Spleen (tissue), 11 donors: ENCODE data around the gene CYP3A4. TPM values are rescaled to one million over a fixed set of nuclear protein-coding genes. Genes with fewer than 3 reads are reported as not detected.
"Not testable (repeated sequence)": the region's sequence is repeated elsewhere in the genome, so short reads cannot be mapped to it uniquely, and the experiment has no call there.

ENCODE experiments used
- DNase-seq: peaks from one replicate; pipeline ENCODE4 v3.0.0-alpha.2; 2020
- H3K27ac ChIP-seq, 8 donors: fragments of 200-600 bp; sonication (generic) in 7 of 8; 1 replicate in 4 of 8; 2 replicates in 4 of 8; pipeline versions ENCODE4 v1.5.0 to v1.8.0; 2016 to 2021; ENCODE audit warnings: inconsistent platforms in 4 of 8, mild to moderate bottlenecking in 4 of 8, moderate library complexity in 1 of 8
- H3K27me3 ChIP-seq, 7 donors: fragments of 200-600 bp; sonication (generic) in 6 of 7; replicated peaks in 1 of 7; 1 replicate in 4 of 7; 2 replicates in 3 of 7; pipeline versions ENCODE4 v1.5.0 to v1.8.0; 2016 to 2021; ENCODE audit warnings: inconsistent platforms in 3 of 7, mild to moderate bottlenecking in 1 of 7
- H3K36me3 ChIP-seq, 6 donors: fragments of 200-600 bp; sonication (generic) in 5 of 6; 1 replicate in 4 of 6; 2 replicates in 2 of 6; pipeline versions ENCODE4 v1.5.0 to v1.8.0; 2016 to 2021; ENCODE audit warnings: inconsistent platforms in 2 of 6
- H3K4me1 ChIP-seq, 6 donors: fragments of 200-600 bp; sonication (generic) in 5 of 6; 1 replicate in 3 of 6; 2 replicates in 3 of 6; pipeline versions ENCODE4 v1.5.0 to v1.8.0; 2016 to 2021; ENCODE audit warnings: inconsistent platforms in 3 of 6
- H3K4me3 ChIP-seq, 8 donors: fragments of 200-600 bp; sonication (generic) in 7 of 8; 1 replicate in 4 of 8; 2 replicates in 4 of 8; pipeline versions ENCODE4 v1.5.0 to v1.8.0; 2016 to 2021; ENCODE audit warnings: inconsistent platforms in 4 of 8, mild to moderate bottlenecking in 4 of 8, moderate library complexity in 2 of 8
- H3K9me3 ChIP-seq, 8 donors: fragments of 200-600 bp; sonication (generic) in 7 of 8; 1 replicate in 4 of 8; 2 replicates in 4 of 8; pipeline versions ENCODE4 v1.5.0 to v1.8.0; 2016 to 2021; ENCODE audit warnings: inconsistent platforms in 4 of 8
- POLR2A ChIP-seq, 3 donors: fragments of 450-650 bp; IDR thresholded peaks; one replicate each; pipeline ENCODE4 v1.5.1; 2017; ENCODE audit warnings: antibody characterized with exemption in 3 of 3, mild to moderate bottlenecking in 1 of 3
- POLR2AphosphoS5 ChIP-seq, 3 donors: sonication (generic); formaldehyde crosslinking; IDR thresholded peaks; one replicate each; pipeline ENCODE4 v1.5.1; 2017; ENCODE audit warnings: antibody characterized with exemption in 3 of 3
- WGBS, 5 donors: extraction: QIAGEN DNeasy Blood & Tissue Kit in 3 of 5; methylation state at CpG; one replicate each; pipeline versions ENCODE4 v1.1.5 to v1.1.7; 2013 to 2018; 5-methylcytosine and 5-hydroxymethylcytosine counted together
- intact Hi-C: fragments of 100-400 bp; cut with DNase I; formaldehyde crosslinking; loops from one replicate; pipeline ENCODE4 v1.15.0; 2023; ENCODE audit warnings: low total_unique reads
- polyA plus RNA-seq, 3 donors: library from polyadenylated mRNA; stranded (reverse); fragments of 200-250 nt; gene quantifications; one replicate each; pipeline ENCODE4 v1.2.1, GENCODE V29; 2013
- total RNA-seq, 7 donors: library from RNA; depleted of rRNA in 3 of 7; stranded (reverse); fragments of >200 nt in 3 of 7; fragmentation: NEBNext Ultra II Directional in 4 of 7; extraction: Animal tissue kit (Norgen Biotek cat#: 25700) in 4 of 7; gene quantifications; one replicate each; pipeline versions ENCODE4 v1.1.0 to v1.2.1, GENCODE V29; 2016 to 2021
- TF ChIP-seq, protein P1 (sequence below), 11 experiments: fragments of 200-600 bp in 7 of 11; fragments of 450-650 bp in 4 of 11; sonication (generic) in 4 of 11; IDR thresholded peaks in 8 of 11; conservative IDR thresholded peaks in 3 of 11; 1 replicate in 7 of 11; 2 replicates in 4 of 11; pipeline versions ENCODE4 v1.4.0 to v1.8.0; 2016 to 2021; ENCODE audit warnings: antibody characterized with exemption in 11 of 11, inconsistent platforms in 4 of 11, mild to moderate bottlenecking in 1 of 11
- donor health status: healthy with polysubstance abuse.
- donor health status: DM: no; HTN: no; CAD: no; lungs with moderate emphysema.
- donor health status: DM: no; HTN: no; CAD: no.
- donor health status: Bipolar disorder and iron deficiency.
- donor health status: healthy.
- donor health status: DM: no; HTN: no; CAD: no.
- donor health status: DM: yes; HTN: yes; CAD: no.

CYP3A4 gene
- total and polyA plus RNA-seq, 10 donors = not detected

DNA sequence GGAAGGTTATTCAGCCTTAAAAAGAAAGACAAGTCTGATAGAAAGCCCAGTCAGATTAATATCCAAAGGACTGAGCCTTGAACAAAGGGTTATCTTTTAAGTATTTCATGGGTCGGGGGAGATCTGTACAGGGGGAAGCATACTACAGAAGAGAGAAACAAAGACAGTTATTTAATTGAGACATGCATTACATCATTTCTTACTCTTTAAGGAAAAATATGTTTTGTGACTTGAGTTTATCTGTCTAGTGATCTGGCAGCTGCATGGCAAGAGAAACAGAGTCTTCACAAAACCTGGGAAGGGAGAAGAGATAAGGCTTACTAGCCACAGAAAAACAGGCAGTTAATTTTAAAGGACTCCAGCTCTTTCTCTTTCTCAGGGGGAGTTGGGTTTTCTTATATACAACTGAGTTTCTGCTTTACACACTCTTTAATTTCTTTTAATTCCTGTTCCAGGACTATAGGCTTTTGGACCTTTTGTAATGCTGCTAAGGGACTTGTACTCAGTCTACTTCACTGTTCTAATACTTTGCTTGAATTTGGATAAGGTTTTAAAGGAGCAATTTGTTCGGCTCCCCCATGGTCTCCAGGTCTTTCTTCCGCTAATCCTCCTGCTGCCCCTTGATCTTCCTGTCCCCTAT lies 23.0 kb upstream of the CYP3A4 start:
- H3K9me3 ChIP-seq = peaks cover 0 to 21% (median 4%) of the 10 kb centered on the region in 8 donors
- no peak for TF ChIP-seq POLR2A (IDR thresholded peaks at IDR 0.05)
- no peak for TF ChIP-seq POLR2AphosphoS5 (IDR thresholded peaks at IDR 0.05)
- 75 to 82% (median 81%) methylated on average over 3 of the region's 3 CpGs for WGBS, 5 donors
- H3K4me3 ChIP-seq = no peak overlapping the region
- H3K36me3 ChIP-seq = no peaks in the 10 kb centered on the region
- no peaks in the 10 kb centered on the region for H3K4me1 ChIP-seq
- intact Hi-C loops = no loop called here
- no peak for DNase-seq
- H3K27ac ChIP-seq = no peak overlapping the region
- peaks cover 0 to 40% (median 0%) of the 10 kb centered on the region in 7 donors for H3K27me3 ChIP-seq

DNA sequence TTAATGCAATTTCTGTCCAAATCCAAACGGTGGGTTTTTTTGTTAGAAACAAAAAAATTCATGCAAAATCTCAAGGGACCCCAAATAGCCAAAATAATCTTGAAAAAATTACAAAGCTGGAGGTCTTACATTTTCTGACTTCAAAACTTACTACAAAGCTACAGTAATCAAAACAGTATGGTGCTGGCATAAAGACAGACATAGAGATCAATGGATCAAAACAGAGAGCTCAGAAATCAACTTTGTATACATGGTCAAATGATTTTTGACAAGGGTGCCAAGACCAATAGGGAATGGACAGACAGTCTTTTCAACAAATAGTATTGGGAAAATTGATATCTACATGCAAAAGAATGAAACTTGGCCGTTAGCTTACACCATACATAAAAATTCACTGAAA lies 21.7 kb upstream of the CYP3A4 start:
- WGBS, 5 donors = 76 to 88% (median 81%) methylated on average over 2 of the region's 2 CpGs
- H3K27ac ChIP-seq = no peak overlapping the region

DNA sequence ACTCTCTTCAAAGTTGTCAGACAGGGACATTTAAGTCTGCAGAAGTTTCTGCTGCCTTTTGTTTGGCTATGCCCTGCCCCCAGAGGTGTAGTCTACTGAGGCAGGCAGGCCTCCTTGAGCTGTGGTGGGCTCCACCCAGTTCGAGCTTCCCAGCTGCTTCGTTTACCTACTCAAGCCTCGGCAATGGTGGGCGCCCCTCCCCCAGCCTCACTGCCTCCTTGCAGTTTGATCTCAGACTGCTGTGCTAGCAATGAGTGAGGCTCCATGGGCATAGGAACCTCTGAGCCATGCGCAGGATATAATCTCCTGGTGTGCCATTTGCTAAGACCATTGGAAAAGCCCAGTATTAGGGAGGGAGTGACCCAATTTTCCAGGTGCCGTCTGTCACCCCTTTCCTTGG lies 19.1 kb upstream of the CYP3A4 start:
- 79 to 93% (median 89%) methylated on average over 5 to 6 of the region's 6 CpGs for WGBS, 5 donors
- intact Hi-C loops, H3K4me3 ChIP-seq, H3K4me1 ChIP-seq, H3K36me3 ChIP-seq, H3K27ac ChIP-seq, DNase-seq: not testable (repeated sequence)
- Histone ChIP-seq H3K9me3 (peaks cover 0 to 21% (median 4%) of the 10 kb centered on the region in 8 donors), H3K27me3 (peaks cover 0 to 32% (median 0%) of the 10 kb centered on the region in 7 donors)

More for the DNA sequence above, 21.7 kb upstream of the CYP3A4 start:
- H3K36me3 ChIP-seq = no peaks in the 10 kb centered on the region
- H3K4me1 ChIP-seq = no peaks in the 10 kb centered on the region
- TF ChIP-seq POLR2A (IDR thresholded peaks at IDR 0.05) (no peak), POLR2AphosphoS5 (IDR thresholded peaks at IDR 0.05) (no peak)
- TF ChIP-seq, protein P1, sequence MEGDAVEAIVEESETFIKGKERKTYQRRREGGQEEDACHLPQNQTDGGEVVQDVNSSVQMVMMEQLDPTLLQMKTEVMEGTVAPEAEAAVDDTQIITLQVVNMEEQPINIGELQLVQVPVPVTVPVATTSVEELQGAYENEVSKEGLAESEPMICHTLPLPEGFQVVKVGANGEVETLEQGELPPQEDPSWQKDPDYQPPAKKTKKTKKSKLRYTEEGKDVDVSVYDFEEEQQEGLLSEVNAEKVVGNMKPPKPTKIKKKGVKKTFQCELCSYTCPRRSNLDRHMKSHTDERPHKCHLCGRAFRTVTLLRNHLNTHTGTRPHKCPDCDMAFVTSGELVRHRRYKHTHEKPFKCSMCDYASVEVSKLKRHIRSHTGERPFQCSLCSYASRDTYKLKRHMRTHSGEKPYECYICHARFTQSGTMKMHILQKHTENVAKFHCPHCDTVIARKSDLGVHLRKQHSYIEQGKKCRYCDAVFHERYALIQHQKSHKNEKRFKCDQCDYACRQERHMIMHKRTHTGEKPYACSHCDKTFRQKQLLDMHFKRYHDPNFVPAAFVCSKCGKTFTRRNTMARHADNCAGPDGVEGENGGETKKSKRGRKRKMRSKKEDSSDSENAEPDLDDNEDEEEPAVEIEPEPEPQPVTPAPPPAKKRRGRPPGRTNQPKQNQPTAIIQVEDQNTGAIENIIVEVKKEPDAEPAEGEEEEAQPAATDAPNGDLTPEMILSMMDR (IDR thresholded peaks at IDR 0.05 in 8 of 11, conservative IDR thresholded peaks at IDR 0.05 in 3 of 11) = no peak
- intact Hi-C loops = no loop called here
- H3K9me3 ChIP-seq = peaks cover 0 to 21% (median 4%) of the 10 kb centered on the region in 8 donors
- H3K4me3 ChIP-seq = no peak overlapping the region
- no peak for DNase-seq
- peaks cover 0 to 40% (median 0%) of the 10 kb centered on the region in 7 donors for H3K27me3 ChIP-seq

DNA sequence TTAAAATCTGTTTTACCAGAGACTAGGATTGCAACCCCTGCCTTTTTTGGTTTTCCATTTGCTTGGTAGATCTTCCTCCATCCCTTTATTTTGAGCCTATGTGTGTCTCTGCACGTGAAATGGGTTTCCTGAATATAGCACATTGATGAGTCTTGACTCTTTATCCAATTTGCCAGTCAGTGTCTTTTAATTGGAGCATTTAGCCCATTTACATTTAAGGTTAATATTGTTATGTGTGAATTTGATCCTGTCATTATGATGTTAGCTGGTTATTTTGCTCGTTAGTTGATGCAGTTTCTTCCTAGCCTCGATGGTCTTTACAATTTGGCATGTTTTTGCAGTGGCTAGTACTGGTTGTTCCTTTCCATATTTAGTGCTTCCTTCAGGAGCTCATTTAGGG lies 17.4 kb upstream of the CYP3A4 start:
- H3K4me3 ChIP-seq, DNase-seq, intact Hi-C loops, H3K4me1 ChIP-seq, H3K36me3 ChIP-seq, H3K27ac ChIP-seq: not testable (repeated sequence)
- Histone ChIP-seq H3K27me3 (peaks cover 0 to 37% (median 0%) of the 10 kb centered on the region in 7 donors), H3K9me3 (peaks cover 0 to 21% (median 4%) of the 10 kb centered on the region in 8 donors)
- 70 to 90% (median 73%) methylated on average over 2 to 3 of the region's 3 CpGs for WGBS, 5 donors

DNA sequence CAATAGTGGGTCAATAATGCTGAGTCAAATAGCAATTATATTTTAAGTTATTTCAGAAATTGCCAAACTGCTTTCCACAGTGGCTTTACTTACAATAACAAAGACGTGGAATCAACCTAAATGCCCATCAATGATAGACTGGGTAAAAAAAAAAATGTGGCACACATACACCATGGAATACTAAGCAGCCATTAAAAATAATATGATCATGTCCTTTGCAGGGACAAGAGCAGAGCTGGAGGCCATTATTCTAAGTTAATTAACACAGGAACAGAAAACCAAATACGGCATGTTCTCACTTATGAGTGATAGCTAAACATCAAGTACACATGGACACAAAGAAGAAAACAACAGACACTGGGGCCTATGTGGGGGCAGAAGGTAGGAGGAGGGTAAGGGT lies 15.0 kb upstream of the CYP3A4 start:
- WGBS, 5 donors = 82 to 87% (median 83%) methylated on average over 2 of the region's 2 CpGs
- intact Hi-C loops = no loop called here
- Histone ChIP-seq H3K4me3 (no peak overlapping the region), H3K27ac (no peak overlapping the region), H3K27me3 (peaks cover 0 to 25% (median 0%) of the 10 kb centered on the region in 7 donors), H3K9me3 (peaks cover 0 to 20% (median 2%) of the 10 kb centered on the region in 8 donors), H3K36me3 (no peaks in the 10 kb centered on the region), H3K4me1 (no peaks in the 10 kb centered on the region)
- TF ChIP-seq, protein P1 (IDR thresholded peaks at IDR 0.05 in 8 of 11, conservative IDR thresholded peaks at IDR 0.05 in 3 of 11) = no peak
- TF ChIP-seq POLR2AphosphoS5 (IDR thresholded peaks at IDR 0.05) = no peak
- TF ChIP-seq POLR2A (IDR thresholded peaks at IDR 0.05) = no peak
- DNase-seq = no peak

DNA sequence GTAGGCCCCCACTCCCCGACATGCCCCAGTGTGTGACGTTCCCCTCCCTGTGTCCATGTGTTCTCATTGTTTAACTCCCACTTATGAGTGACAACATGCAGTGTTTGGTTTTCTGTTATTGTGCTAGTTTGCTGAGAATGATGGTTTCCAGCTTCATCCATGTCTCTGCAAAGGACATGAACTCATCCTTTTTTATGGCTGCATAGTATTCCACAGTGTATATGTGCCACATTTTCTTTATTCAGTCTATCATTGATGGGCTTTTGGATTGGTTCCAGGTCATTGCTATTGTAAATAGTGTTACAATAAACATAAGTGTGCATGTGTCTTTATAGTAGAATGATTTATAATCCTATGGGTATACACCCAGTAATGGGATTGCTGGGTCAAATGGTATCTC lies 11.9 kb upstream of the CYP3A4 start:
- H3K4me1 ChIP-seq, H3K36me3 ChIP-seq, H3K4me3 ChIP-seq, H3K27ac ChIP-seq, intact Hi-C loops, H3K9me3 ChIP-seq, DNase-seq: not testable (repeated sequence)
- H3K27me3 ChIP-seq = peaks cover 0 to 19% (median 0%) of the 10 kb centered on the region in 7 donors
- 45 to 94% (median 71%) methylated on average over 2 of the region's 2 CpGs for WGBS, 5 donors
